ENCODE measurements around the gene NHEJ1. TPM values are rescaled to one million over a fixed set of nuclear protein-coding genes. Genes with fewer than 3 reads are reported as not detected.

Gene NHEJ1
- total RNA-seq, 1 experiment from 2014 or later = 22.3 TPM

GRCh38 chr2:219026946-219027345 is 133.7 kb downstream of the NHEJ1 start (continued):
- TF ChIP-seq ZNF425 (CRISPR knock-in tag; conservative IDR thresholded peaks at IDR 0.05) = no peak
- TF ChIP-seq NR2C2 (CRISPR knock-in tag; IDR thresholded peaks at IDR 0.05) = no peak

GRCh38 chr2:219025637-219026585 is 134.7 kb downstream of the NHEJ1 start:
- Mint-ChIP-seq H3K9me3 (no peaks in the 10 kb centered on the region), H3K4me3 (no peak overlapping the region), H3K4me1 (peaks cover 5% of the 10 kb centered on the region), H3K27me3 (ENCODE audit: low read depth) (no peaks in the 10 kb centered on the region), H3K27ac (no peak overlapping the region), H3K36me3 (no peaks in the 10 kb centered on the region)
- ATAC-seq = no peak
- TF ChIP-seq FOXP1 (CRISPR knock-in tag; IDR thresholded peaks at IDR 0.05; ENCODE audit: borderline replicate concordance) (no peak), ATF6 (CRISPR knock-in tag; IDR thresholded peaks at IDR 0.05) (no peak), AR (CRISPR knock-in tag; IDR thresholded peaks at IDR 0.05) (no peak), MAX (CRISPR knock-in tag; IDR thresholded peaks at IDR 0.05) (no peak), E2F1 (CRISPR knock-in tag; IDR thresholded peaks at IDR 0.05) (no peak), CTCF (IDR thresholded peaks at IDR 0.05) (no peak), SP1 (CRISPR knock-in tag; conservative IDR thresholded peaks at IDR 0.05) (no peak), PREB (CRISPR knock-in tag; IDR thresholded peaks at IDR 0.05; ENCODE audit: borderline replicate concordance) (no peak), RELA (CRISPR knock-in tag; IDR thresholded peaks at IDR 0.05; ENCODE audit: borderline replicate concordance) (no peak), ZNF671 (CRISPR knock-in tag; IDR thresholded peaks at IDR 0.05) (no peak), ZNF232 (CRISPR knock-in tag; IDR thresholded peaks at IDR 0.05) (no peak), NFATC4 (CRISPR knock-in tag; IDR thresholded peaks at IDR 0.05) (no peak), GTF2I (CRISPR knock-in tag; conservative IDR thresholded peaks at IDR 0.05) (no peak), JUN (CRISPR knock-in tag; IDR thresholded peaks at IDR 0.05) (no peak)
- DNase-seq (ENCODE audit: low spot score) = no peak
- ChIA-PET CTCF (interaction anchor here (0.9 to 8.4 kb wide), 7 partner anchors 15 to 129 kb away, joined by 3 to 91 read pairs (median 10); no protein-coding TSS in a partner anchor), POLR2A (no interaction called here)
